Mesendoderm (in vitro differentiated cells): ENCODE data around the gene NAPB.

Experiments used
- DNase-seq: peaks from one replicate; pipeline ENCODE4 v3.0.0; 2013
- H2AK5ac ChIP-seq: 2 replicates; pipeline ENCODE4 v1.6.1; 2013; ENCODE audit warnings: low read length, inconsistent platforms
- H2BK120ac ChIP-seq: 2 replicates; pipeline ENCODE4 v1.6.1; 2013; ENCODE audit warnings: low read depth, mild to moderate bottlenecking, low read length, moderate library complexity, mixed read lengths
- H2BK15ac ChIP-seq: replicated peaks from 2 replicates; pipeline ENCODE4 v1.6.1; 2013; ENCODE audit warnings: low read depth, mild to moderate bottlenecking, moderate library complexity
- H2BK5ac ChIP-seq: 2 replicates; pipeline ENCODE4 v1.6.1; 2013; ENCODE audit warnings: low read length, inconsistent platforms
- H3K18ac ChIP-seq: 2 replicates; pipeline ENCODE4 v1.6.1; 2013; ENCODE audit warnings: mild to moderate bottlenecking, low read length, mixed read lengths
- H3K23ac ChIP-seq: one replicate; pipeline ENCODE4 v1.6.1; 2013; ENCODE audit warnings: low read length
- H3K27ac ChIP-seq: 2 replicates; pipeline ENCODE4 v1.5.1; 2013; ENCODE audit warnings: low read depth, mild to moderate bottlenecking, inconsistent platforms, low read length, moderate library complexity
- H3K27me3 ChIP-seq: 2 replicates; pipeline ENCODE4 v1.6.1; 2013; ENCODE audit warnings: low read length, control low read depth, mild to moderate bottlenecking, inconsistent platforms; ENCODE audit not compliant: insufficient read depth, poor library complexity
- H3K36me3 ChIP-seq: 2 replicates; pipeline ENCODE4 v1.6.1; 2013; ENCODE audit warnings: low read length, inconsistent platforms; ENCODE audit not compliant: control insufficient read depth, insufficient read depth
- H3K4ac ChIP-seq: one replicate; pipeline ENCODE4 v1.6.1; 2013; ENCODE audit warnings: low read depth, mild to moderate bottlenecking, low read length, moderate library complexity
- H3K4me1 ChIP-seq: 2 replicates; pipeline ENCODE4 v1.6.1; 2013; ENCODE audit warnings: low read depth, low read length, inconsistent platforms; ENCODE audit not compliant: control insufficient read depth
- H3K4me2 ChIP-seq: 2 replicates; pipeline ENCODE4 v1.6.1; 2013; ENCODE audit warnings: low read length
- H3K4me3 ChIP-seq: 2 replicates; pipeline ENCODE4 v1.5.1; 2013; ENCODE audit warnings: mild to moderate bottlenecking, low read length
- H3K56ac ChIP-seq: one replicate; pipeline ENCODE4 v1.6.1; 2013; ENCODE audit warnings: low read length
- H3K79me1 ChIP-seq: 2 replicates; pipeline ENCODE4 v1.6.1; 2013; ENCODE audit warnings: low read length, inconsistent platforms
- H3K79me2 ChIP-seq: 2 replicates; pipeline ENCODE4 v1.6.1; 2013; ENCODE audit warnings: mild to moderate bottlenecking, low read length; ENCODE audit not compliant: control insufficient read depth, insufficient read depth
- H3K9ac ChIP-seq: 2 replicates; pipeline ENCODE4 v1.6.1; 2013; ENCODE audit warnings: low read length, inconsistent platforms
- H4K5ac ChIP-seq: one replicate; pipeline ENCODE4 v1.6.1; 2013; ENCODE audit warnings: low read length
- H4K8ac ChIP-seq: one replicate; pipeline ENCODE4 v1.6.1; 2013; ENCODE audit warnings: low read depth, mild to moderate bottlenecking, control low read depth, low read length, moderate library complexity
- WGBS: extraction: QIAGEN DNeasy Blood & Tissue Kit; methylation state at CpG from one replicate; pipeline ENCODE4 v1.1.7; 2013; ENCODE audit warnings: low lambda C conversion rate, missing lambda C conversion rate; ENCODE audit not compliant: insufficient coverage; ENCODE audit errors: extremely low coverage; 5-methylcytosine and 5-hydroxymethylcytosine counted together

NAPB gene

DNA sequence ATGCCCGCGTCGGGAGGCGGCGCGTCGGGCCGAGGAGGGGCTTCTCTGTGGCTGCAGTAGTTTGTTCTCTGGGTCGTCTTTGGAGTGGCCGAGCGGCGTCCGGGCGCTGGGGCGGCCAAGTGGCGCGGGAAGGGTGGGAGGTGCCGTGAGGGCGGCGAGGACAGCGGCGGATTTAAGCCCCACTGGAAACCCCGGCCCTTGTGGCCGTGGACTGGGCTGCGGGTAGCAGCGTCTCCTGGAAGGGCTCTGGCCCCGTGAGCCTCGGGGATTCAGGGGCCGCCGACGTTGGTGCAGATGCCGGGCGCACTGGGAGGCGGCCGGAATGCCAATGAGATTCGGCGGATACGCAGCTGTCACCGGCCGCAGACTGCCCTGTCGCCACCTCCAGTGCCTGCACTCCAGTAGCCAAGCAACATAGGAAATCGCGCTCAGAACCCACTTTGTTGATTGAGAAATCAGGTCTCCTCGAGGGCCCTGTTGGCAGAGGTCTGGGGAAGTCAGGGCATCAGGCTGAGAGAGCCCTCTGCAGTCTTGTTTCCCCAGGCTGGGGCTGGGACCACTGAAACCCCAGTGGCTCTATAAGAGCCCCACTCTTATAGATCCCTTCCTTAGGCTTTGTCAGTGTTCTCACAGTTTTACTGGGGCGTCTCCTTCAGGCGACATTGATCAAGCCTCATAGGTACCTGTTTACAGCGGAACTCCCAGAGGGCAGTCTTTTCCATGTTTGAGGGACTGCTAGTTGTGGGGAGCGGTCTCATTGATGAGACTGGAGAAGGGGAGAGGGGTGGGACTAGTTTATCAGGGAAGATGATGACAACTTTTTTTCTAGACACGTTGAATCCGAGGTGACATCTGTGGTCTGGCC, 58.7 kb downstream of the NAPB start:
- H3K4ac ChIP-seq, result peak overlapping the region; percentile 42
- H4K5ac ChIP-seq, result no peak overlapping the region
- H3K9ac ChIP-seq, result peak overlapping the region; percentile 83
- no peak overlapping the region for H2BK15ac ChIP-seq
- peaks cover 7% of the 10 kb centered on the region for H3K4me1 ChIP-seq
- H2BK120ac ChIP-seq, result no peak overlapping the region
- H2BK5ac ChIP-seq, result no peak overlapping the region
- peak overlapping the region; percentile 41 for H3K27ac ChIP-seq
- DNase-seq, result peak; percentile 60
- H3K18ac ChIP-seq, result peak overlapping the region; percentile 87
- no peak overlapping the region for H2AK5ac ChIP-seq
- no peak overlapping the region for H4K8ac ChIP-seq
- no CpG with 5 or more reads among the region's 50 CpGs for WGBS
- peak overlapping the region; percentile 86 for H3K56ac ChIP-seq
- H3K79me2 ChIP-seq, result peaks cover 36% of the 10 kb centered on the region
- peak overlapping the region; percentile 86 for H3K4me2 ChIP-seq
- no peaks in the 10 kb centered on the region for H3K27me3 ChIP-seq
- H3K23ac ChIP-seq, result peak overlapping the region; percentile 80
- H3K4me3 ChIP-seq, result peak overlapping the region; percentile 78
- peaks cover 2% of the 10 kb centered on the region for H3K36me3 ChIP-seq
- H3K79me1 ChIP-seq, result peaks cover 27% of the 10 kb centered on the region

DNA sequence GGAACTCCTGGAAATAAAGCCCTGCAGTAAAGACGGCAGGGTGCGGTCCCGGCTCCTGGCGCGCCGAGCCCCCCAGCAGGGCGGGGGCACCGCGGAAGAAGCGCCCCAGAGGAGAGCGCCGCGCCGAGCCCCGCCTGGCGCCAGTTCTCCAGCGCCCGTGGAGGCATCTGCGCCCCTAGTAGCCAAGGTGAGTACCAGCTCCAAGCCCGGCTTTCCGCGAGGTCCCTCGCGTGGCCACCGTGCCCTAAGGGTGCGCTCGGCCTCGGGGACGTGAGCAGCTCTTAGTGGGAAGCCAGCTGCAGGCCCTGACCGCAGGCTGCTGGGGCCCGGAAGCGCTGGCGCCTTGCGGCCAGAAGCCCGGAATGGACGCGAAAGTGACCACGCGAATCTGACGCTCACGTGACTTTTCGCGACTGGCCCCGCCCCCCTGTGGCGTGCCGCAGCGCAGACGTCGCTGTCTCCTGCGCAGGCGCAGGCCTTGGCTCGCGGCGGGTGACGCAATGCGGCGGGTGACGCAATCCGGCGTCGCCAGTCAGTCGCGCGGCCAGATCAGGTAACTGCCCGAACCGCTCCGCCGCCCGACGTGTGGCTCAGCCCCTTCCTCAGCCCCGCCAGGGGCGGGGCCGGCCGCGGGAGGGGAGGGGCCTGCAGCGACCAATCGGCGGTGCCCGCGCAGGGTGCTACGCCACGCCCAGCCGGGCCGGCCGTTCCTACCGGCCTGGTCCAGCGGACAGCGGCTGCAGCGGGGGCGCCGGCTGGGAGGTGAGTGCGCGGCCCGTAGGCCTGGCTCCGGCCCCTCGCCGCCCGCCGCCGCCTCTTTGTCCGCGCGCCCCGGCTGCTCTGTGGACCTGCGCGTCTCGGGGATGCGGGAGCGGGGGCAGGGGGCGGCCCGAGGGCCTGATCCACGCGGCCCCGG, 59.6 kb downstream of the NAPB start, which contains the start of gene GZF1:
GZF1 (plus strand) TSS at position 707 of the 916 bp plus-strand sequence. CDS start 2,202 bp downstream, outside the sequence.
- H3K4me1 ChIP-seq, result peaks cover 7% of the 10 kb centered on the region
- peak; percentile 98 for DNase-seq
- H2BK120ac ChIP-seq, result no peak within 1 kb of the TSS
- H3K27me3 ChIP-seq, result no peaks in the 10 kb centered on the region
- H3K18ac ChIP-seq, result peak within 1 kb of the TSS; percentile 87
- H3K56ac ChIP-seq, result peak within 1 kb of the TSS; percentile 96
- peak within 1 kb of the TSS; percentile 97 for H4K8ac ChIP-seq
- H3K9ac ChIP-seq, result peak within 1 kb of the TSS; percentile 83
- peaks cover 24% of the 10 kb centered on the region for H3K79me1 ChIP-seq
- H3K79me2 ChIP-seq, result peaks cover 32% of the 10 kb centered on the region
- no peak within 1 kb of the TSS for H2AK5ac ChIP-seq
- no peak within 1 kb of the TSS for H2BK15ac ChIP-seq
- H3K4ac ChIP-seq, result peak within 1 kb of the TSS; percentile 89
- H3K27ac ChIP-seq, result peak within 1 kb of the TSS; percentile 78
- no CpG with 5 or more reads among the region's 114 CpGs for WGBS
- H4K5ac ChIP-seq, result no peak within 1 kb of the TSS
- H3K23ac ChIP-seq, result peak within 1 kb of the TSS; percentile 80
- H2BK5ac ChIP-seq, result no peak within 1 kb of the TSS
- peak within 1 kb of the TSS; percentile 86 for H3K4me2 ChIP-seq
- peaks cover 2% of the 10 kb centered on the region for H3K36me3 ChIP-seq
- H3K4me3 ChIP-seq, result peak within 1 kb of the TSS; percentile 78

DNA sequence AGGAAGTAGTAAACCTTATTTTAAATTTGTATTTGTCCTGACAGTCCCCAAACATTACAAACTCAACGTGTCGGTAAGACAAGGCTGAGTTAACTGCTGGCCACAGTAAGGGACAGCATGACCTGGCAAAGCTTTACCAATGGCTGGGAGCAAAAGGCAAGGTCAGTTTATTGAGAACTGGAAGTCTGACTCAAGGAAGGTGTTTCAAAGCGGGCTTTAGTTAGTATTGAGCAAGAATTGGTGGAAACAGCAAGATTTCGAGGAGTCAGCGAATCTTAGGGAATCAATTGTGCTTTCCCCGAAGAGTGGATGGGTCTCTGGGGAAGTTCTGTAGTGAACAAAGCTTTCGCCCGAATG, 60.2 kb downstream of the NAPB start:
- Histone ChIP-seq H3K4me1 (peaks cover 7% of the 10 kb centered on the region), H2BK15ac (no peak overlapping the region), H2BK5ac (no peak overlapping the region), H2BK120ac (no peak overlapping the region), H3K27me3 (no peaks in the 10 kb centered on the region), H3K36me3 (peaks cover 2% of the 10 kb centered on the region), H3K4me2 (peak overlapping the region; percentile 45), H3K56ac (peak overlapping the region; percentile 96), H4K5ac (no peak overlapping the region), H2AK5ac (no peak overlapping the region), H3K18ac (peak overlapping the region; percentile 44), H3K9ac (peak overlapping the region; percentile 80), H4K8ac (peak overlapping the region; percentile 97), H3K27ac (peak overlapping the region; percentile 78), H3K4ac (peak overlapping the region; percentile 89), H3K4me3 (peak overlapping the region; percentile 42), H3K23ac (no peak overlapping the region), H3K79me1 (peaks cover 23% of the 10 kb centered on the region), H3K79me2 (peaks cover 29% of the 10 kb centered on the region)
- no CpG with 5 or more reads among the region's 8 CpGs for WGBS
- DNase-seq, result peak; percentile 56

DNA sequence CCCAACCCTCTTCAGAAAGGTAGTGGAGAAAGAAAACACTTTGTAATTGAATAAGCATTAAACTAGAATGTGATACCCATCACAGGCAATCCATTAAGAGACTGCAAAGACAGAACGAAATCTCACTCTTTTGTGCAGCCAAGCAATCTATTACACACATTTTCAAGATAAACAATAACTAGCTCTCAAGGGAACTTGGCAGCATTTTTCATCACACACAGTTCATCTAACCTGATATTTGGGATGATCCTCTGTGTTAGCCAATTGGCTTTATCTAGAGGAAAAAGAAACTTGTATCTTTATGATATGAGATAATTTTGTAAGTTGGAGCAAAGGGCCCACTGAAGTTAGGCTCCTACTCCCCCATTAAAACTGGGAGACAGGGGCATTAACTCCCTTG, 60.8 kb downstream of the NAPB start:
- Histone ChIP-seq H2BK15ac (no peak overlapping the region), H3K27me3 (no peaks in the 10 kb centered on the region), H2BK5ac (no peak overlapping the region), H3K56ac (no peak overlapping the region), H3K23ac (no peak overlapping the region), H3K4me2 (no peak overlapping the region), H3K4ac (no peak overlapping the region), H3K9ac (no peak overlapping the region), H3K36me3 (peaks cover 2% of the 10 kb centered on the region), H2BK120ac (no peak overlapping the region), H3K18ac (no peak overlapping the region), H2AK5ac (no peak overlapping the region), H3K4me3 (no peak overlapping the region), H3K4me1 (peaks cover 9% of the 10 kb centered on the region), H4K8ac (no peak overlapping the region), H3K79me2 (peaks cover 24% of the 10 kb centered on the region), H3K27ac (no peak overlapping the region), H3K79me1 (peaks cover 19% of the 10 kb centered on the region), H4K5ac (no peak overlapping the region)
- DNase-seq, result no peak
- WGBS, result no CpG with 5 or more reads among the region's 1 CpG

DNA sequence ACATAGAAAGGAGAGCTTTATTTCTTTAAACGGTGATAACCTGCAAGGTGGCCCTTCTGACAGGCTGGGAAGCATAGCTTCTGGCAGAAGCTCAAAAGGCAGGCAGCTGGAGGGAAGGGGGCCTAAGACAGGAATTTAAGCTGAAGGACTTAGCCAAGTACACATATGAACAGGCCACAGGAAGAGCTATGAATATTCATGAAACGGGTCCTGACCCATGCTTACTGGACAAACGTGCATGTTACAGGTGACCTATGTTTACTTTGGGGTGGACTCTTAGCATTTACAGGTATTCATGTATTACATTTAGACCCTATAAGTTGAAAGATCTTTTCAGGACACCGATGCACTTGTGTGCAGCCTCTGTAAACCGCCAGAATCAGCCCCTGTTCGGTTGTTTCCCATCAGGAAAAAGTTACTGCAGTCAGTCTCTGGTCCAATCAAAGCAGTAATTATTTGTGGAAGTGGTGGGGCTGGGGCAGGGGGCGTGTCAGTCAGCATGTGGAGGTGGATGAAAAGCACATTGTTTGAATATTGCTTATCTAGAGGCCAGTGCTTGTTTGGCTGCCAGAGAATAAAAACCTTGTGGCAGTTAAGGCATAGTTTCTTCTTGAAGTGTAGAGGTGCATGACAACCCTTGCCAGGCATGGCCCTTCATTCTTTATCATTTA, 62.2 kb downstream of the NAPB start:
- DNase-seq, result no peak
- no peak overlapping the region for H3K18ac ChIP-seq
- no peaks in the 10 kb centered on the region for H3K36me3 ChIP-seq
- H4K5ac ChIP-seq, result no peak overlapping the region
- H3K79me1 ChIP-seq, result peaks cover 12% of the 10 kb centered on the region
- no peak overlapping the region for H2AK5ac ChIP-seq
- no peak overlapping the region for H3K23ac ChIP-seq
- WGBS, result no CpG with 5 or more reads among the region's 7 CpGs
- peaks cover 9% of the 10 kb centered on the region for H3K4me1 ChIP-seq
- H3K4ac ChIP-seq, result no peak overlapping the region
- H2BK5ac ChIP-seq, result no peak overlapping the region
- no peaks in the 10 kb centered on the region for H3K27me3 ChIP-seq
- H3K4me2 ChIP-seq, result no peak overlapping the region
- no peak overlapping the region for H3K9ac ChIP-seq
- H3K27ac ChIP-seq, result no peak overlapping the region
- no peak overlapping the region for H2BK120ac ChIP-seq
- H2BK15ac ChIP-seq, result no peak overlapping the region
- H3K56ac ChIP-seq, result no peak overlapping the region
- no peak overlapping the region for H3K4me3 ChIP-seq
- H4K8ac ChIP-seq, result no peak overlapping the region
- peaks cover 12% of the 10 kb centered on the region for H3K79me2 ChIP-seq
